GM23338 (cell line): Measurements from ENCODE around the gene XIST. TPM values are rescaled to one million over a fixed set of nuclear protein-coding genes. Genes with fewer than 3 reads are reported as not detected.

Experiments used
- ATAC-seq: fragments of 200-7000 bp; cut with Tn5 transposase; 3 replicates; pipeline ENCODE4 v1.9.1; 2020
- DNase-seq: peaks from one replicate; pipeline ENCODE4 v3.0.0-alpha.2; 2015; ENCODE audit warnings: low spot score
- H2AFZ ChIP-seq: fragments of 200-600 bp; sonication (generic); 2 replicates; pipeline ENCODE4 v1.8.0; 2016; ENCODE audit warnings: antibody characterized with exemption, mild to moderate bottlenecking, moderate library complexity
- H3F3A ChIP-seq: fragments of 200-600 bp; sonication (generic); replicated peaks from 2 replicates; pipeline ENCODE4 v1.8.0; 2017; ENCODE audit warnings: antibody characterized with exemption, mixed run types, low read depth
- H3K27ac ChIP-seq: fragments of 200-600 bp; sonication (generic); 2 replicates; pipeline ENCODE4 v1.6.1; 2016; ENCODE audit warnings: low read depth
- H3K27me3 ChIP-seq: fragments of 200-600 bp; sonication (generic); 2 replicates; pipeline ENCODE4 v1.8.0; 2016; ENCODE audit warnings: mild to moderate bottlenecking, mixed run types, moderate library complexity; ENCODE audit not compliant: insufficient read depth
- H3K36me3 ChIP-seq: fragments of 200-600 bp; sonication (generic); 2 replicates; pipeline ENCODE4 v1.8.0; 2016; ENCODE audit warnings: mild to moderate bottlenecking; ENCODE audit not compliant: insufficient read depth
- H3K4me1 ChIP-seq: fragments of 200-600 bp; sonication (generic); 2 replicates; pipeline ENCODE4 v1.8.0; 2016; ENCODE audit warnings: mild to moderate bottlenecking, moderate library complexity; ENCODE audit not compliant: insufficient read depth
- H3K4me2 ChIP-seq: fragments of 200-600 bp; sonication (generic); 2 replicates; pipeline ENCODE4 v1.7.1; 2017; ENCODE audit warnings: mixed run types
- H3K4me3 ChIP-seq: fragments of 200-600 bp; sonication (generic); 2 replicates; pipeline ENCODE4 v1.6.1; 2016; ENCODE audit warnings: mixed run types
- H3K79me2 ChIP-seq: fragments of 200-600 bp; sonication (generic); replicated peaks from 2 replicates; pipeline ENCODE4 v1.8.0; 2017; ENCODE audit warnings: mild to moderate bottlenecking; ENCODE audit not compliant: insufficient read depth
- H3K9me2 ChIP-seq: fragments of 200-600 bp; sonication (generic); 2 replicates; pipeline ENCODE4 v1.8.0; 2017; ENCODE audit not compliant: insufficient read depth
- H4K20me1 ChIP-seq: fragments of 200-600 bp; sonication (generic); replicated peaks from 2 replicates; pipeline ENCODE4 v1.8.0; 2017; ENCODE audit warnings: mild to moderate bottlenecking; ENCODE audit not compliant: insufficient read depth
- H3K27ac Mint-ChIP-seq: 2 replicates; pipeline ENCODE4 v1.8.0; 2020; ENCODE audit warnings: inconsistent platforms, mild to moderate bottlenecking, moderate library complexity, mixed read lengths
- H3K27me3 Mint-ChIP-seq: 3 replicates; pipeline ENCODE4 v1.8.0; 2022; ENCODE audit warnings: low read depth, mild to moderate bottlenecking, moderate library complexity, mixed read lengths, inconsistent platforms; ENCODE audit not compliant: insufficient read depth, poor library complexity
- H3K36me3 Mint-ChIP-seq: 3 replicates; pipeline ENCODE4 v1.8.0; 2021; ENCODE audit warnings: low read depth, mild to moderate bottlenecking, inconsistent platforms, moderate library complexity, mixed read lengths
- H3K4me1 Mint-ChIP-seq: 3 replicates; pipeline ENCODE4 v1.8.0; 2020; ENCODE audit warnings: mild to moderate bottlenecking, inconsistent platforms, mixed read lengths
- H3K4me3 Mint-ChIP-seq: 3 replicates; pipeline ENCODE4 v1.8.0; 2021; ENCODE audit warnings: moderate library complexity, mild to moderate bottlenecking, inconsistent platforms, mixed read lengths
- H3K9me3 Mint-ChIP-seq: 3 replicates; pipeline ENCODE4 v1.8.0; 2020; ENCODE audit warnings: moderate library complexity, mild to moderate bottlenecking, inconsistent platforms, mixed read lengths
- CREB1 ChIP-seq: fragments of 250-450 bp; sonication (Bioruptor Pico); IDR thresholded peaks from 2 replicates; pipeline ENCODE4 v1.5.0; 2020; ENCODE audit warnings: low read depth, mild to moderate bottlenecking, moderate library complexity
- CTCF ChIP-seq, 2 experiments: fragments of 200-600 bp in 1 of 2; sonication (generic) in 1 of 2; conservative IDR thresholded peaks; 2 replicates each; pipeline versions ENCODE4 v1.5.1 to v1.6.1; 2016 to 2017; ENCODE audit warnings: antibody characterized with exemption in 2 of 2, low read depth in 2 of 2, mild to moderate bottlenecking in 2 of 2, moderate library complexity in 1 of 2
- EZH2 ChIP-seq: fragments of 200-600 bp; sonication (generic); IDR thresholded peaks from one replicate; pipeline ENCODE4 v1.8.0; 2017; ENCODE audit warnings: antibody characterized with exemption, mild to moderate bottlenecking, low read depth; ENCODE audit not compliant: unreplicated experiment
- EZH2phosphoT487 ChIP-seq: fragments of 200-600 bp; sonication (generic); IDR thresholded peaks from one replicate; pipeline ENCODE4 v1.8.1; 2018; ENCODE audit warnings: antibody characterized with exemption; ENCODE audit not compliant: unreplicated experiment
- JUNB ChIP-seq: IDR thresholded peaks from one replicate; pipeline ENCODE4 v1.6.1; 2016; ENCODE audit warnings: antibody characterized with exemption; ENCODE audit not compliant: unreplicated experiment
- NANOG ChIP-seq: IDR thresholded peaks from 2 replicates; pipeline ENCODE4 v1.6.1; 2016; ENCODE audit warnings: antibody characterized with exemption, borderline replicate concordance
- POLR2AphosphoS5 ChIP-seq: IDR thresholded peaks from 2 replicates; pipeline ENCODE4 v1.6.1; 2016; ENCODE audit warnings: antibody characterized with exemption, low read depth
- REST ChIP-seq: IDR thresholded peaks from one replicate; pipeline ENCODE4 v1.6.1; 2018; ENCODE audit warnings: antibody characterized with exemption; ENCODE audit not compliant: unreplicated experiment
- ZNF331 ChIP-seq: fragments of 250-450 bp; sonication (Bioruptor Pico); IDR thresholded peaks from 2 replicates; pipeline ENCODE4 v1.5.0; 2020; ENCODE audit warnings: low read depth, mild to moderate bottlenecking, moderate library complexity
- ZNF462 ChIP-seq: fragments of 250-450 bp; sonication (Bioruptor Pico); IDR thresholded peaks from 2 replicates; pipeline ENCODE4 v1.5.0; 2020; ENCODE audit warnings: mild to moderate bottlenecking, moderate library complexity
- polyA plus RNA-seq: library from polyadenylated mRNA; unstranded; fragments of >200 nt; fragmentation: Nextera tagmentation; extraction: Ambion mirVana; gene quantifications from 2 replicates; pipeline ENCODE4 v1.2.1, GENCODE V29; 2016
- total RNA-seq: library from RNA; depleted of rRNA; stranded (reverse); fragments of >200 nt; shearing (Covaris generic); gene quantifications from 2 replicates; pipeline ENCODE4 v1.2.3, GENCODE V29; 2014
- TF ChIP-seq, protein P1 (sequence below): IDR thresholded peaks from 2 replicates; pipeline ENCODE4 v1.6.1; 2016; ENCODE audit warnings: antibody characterized with exemption

The XIST gene
- total and polyA plus RNA-seq, 2 experiments from 2014 or later, result 0.28 to 0.84 TPM

DNA sequence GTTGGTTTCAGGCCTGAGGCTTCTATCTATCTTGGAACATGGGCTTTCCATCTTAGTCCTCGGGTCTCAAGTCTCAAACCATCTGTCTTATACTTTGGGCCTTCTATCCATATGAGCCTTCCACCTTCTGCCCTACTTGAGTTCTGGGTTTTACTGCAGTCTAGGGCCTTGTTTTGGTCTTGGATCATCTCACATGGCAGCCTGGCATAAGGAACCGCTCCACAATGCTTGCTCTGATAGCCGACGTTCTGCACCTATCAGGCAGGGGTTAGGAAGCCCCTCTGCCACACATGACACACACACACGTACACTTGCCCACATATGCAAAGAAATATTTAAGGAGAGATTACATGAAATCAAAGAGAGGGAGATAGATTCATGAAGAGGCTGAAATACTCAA is 25.5 kb downstream of the XIST start (continued):
- TF ChIP-seq, protein P1, sequence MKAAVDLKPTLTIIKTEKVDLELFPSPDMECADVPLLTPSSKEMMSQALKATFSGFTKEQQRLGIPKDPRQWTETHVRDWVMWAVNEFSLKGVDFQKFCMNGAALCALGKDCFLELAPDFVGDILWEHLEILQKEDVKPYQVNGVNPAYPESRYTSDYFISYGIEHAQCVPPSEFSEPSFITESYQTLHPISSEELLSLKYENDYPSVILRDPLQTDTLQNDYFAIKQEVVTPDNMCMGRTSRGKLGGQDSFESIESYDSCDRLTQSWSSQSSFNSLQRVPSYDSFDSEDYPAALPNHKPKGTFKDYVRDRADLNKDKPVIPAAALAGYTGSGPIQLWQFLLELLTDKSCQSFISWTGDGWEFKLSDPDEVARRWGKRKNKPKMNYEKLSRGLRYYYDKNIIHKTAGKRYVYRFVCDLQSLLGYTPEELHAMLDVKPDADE, result no peak
- TF ChIP-seq REST, result no peak
- no peak for TF ChIP-seq NANOG
- TF ChIP-seq CTCF (conservative IDR thresholded peaks at IDR 0.05; ENCODE audit: low read depth in 2 of 2), result no peak
- no peak for TF ChIP-seq CREB1

- Histone ChIP-seq H3F3A (no peaks in the 10 kb centered on the region), H4K20me1 (no peaks in the 10 kb centered on the region), H3K36me3 (no peaks in the 10 kb centered on the region), H3K4me3 (no peak overlapping the region), H2AFZ (no peak overlapping the region), H3K4me2 (no peak overlapping the region), H3K27ac (no peak overlapping the region), H3K4me1 (no peaks in the 10 kb centered on the region), H3K27me3 (no peaks in the 10 kb centered on the region), H3K9me2 (no peaks in the 10 kb centered on the region), H3K79me2 (no peaks in the 10 kb centered on the region)
- H3K4me1 Mint-ChIP-seq, result no peaks in the 10 kb centered on the region
- no peaks in the 10 kb centered on the region; the same call in 2 of the 3 replicates for H3K9me3 Mint-ChIP-seq
- H3K4me3 Mint-ChIP-seq, result no peak overlapping the region
- no peaks in the 10 kb centered on the region for H3K27me3 Mint-ChIP-seq
- H3K27ac Mint-ChIP-seq, result no peak overlapping the region
- H3K36me3 Mint-ChIP-seq, result no peaks in the 10 kb centered on the region
- DNase-seq (no peak), ATAC-seq (no peak)
- TF ChIP-seq EZH2phosphoT487 (no peak), EZH2 (no peak), ZNF462 (CRISPR knock-in tag) (no peak), CTCF (conservative IDR thresholded peaks at IDR 0.05; ENCODE audit: low read depth in 2 of 2) (no peak), ZNF331 (CRISPR knock-in tag) (no peak), JUNB (no peak), POLR2AphosphoS5 (no peak), CREB1 (no peak)
Observed at GRCh38 chrX:73825569-73825968, 26.9 kb downstream of the XIST start.
